Measurements from ENCODE around the gene TBC1D22A.

GRCh38 chr22:46922037-46922436 is 159.6 kb downstream of the TBC1D22A start:
- TF ChIP-seq POLR2A (IDR thresholded peaks at IDR 0.05; ENCODE audit: low read length) (no peak), GATA1 (IDR thresholded peaks at IDR 0.05; ENCODE audit: low read depth, low read length) (no peak)
